Breast epithelium (tissue), 3 donors: ENCODE measurements around the gene GPR87.

Experiments used
- CTCF ChIP-seq, 3 donors: fragments of 450-650 bp; IDR thresholded peaks; one replicate each; pipeline ENCODE4 v1.5.1; 2016 to 2017; ENCODE audit warnings: antibody characterized with exemption in 3 of 3, mild to moderate bottlenecking in 3 of 3, moderate library complexity in 3 of 3
- POLR2A ChIP-seq: fragments of 450-650 bp; IDR thresholded peaks from one replicate; pipeline ENCODE4 v1.6.1; 2016; ENCODE audit warnings: antibody characterized with exemption, mild to moderate bottlenecking, moderate library complexity

GRCh38 chr3:151314137-151314536, 2.5 kb downstream of the GPR87 start:
- TF ChIP-seq CTCF (IDR thresholded peaks at IDR 0.05) (no peak), POLR2A (no peak)
